T-helper 1 cell treated with Interleukin-12 subunit alpha and Interleukin-12 subunit beta and Interleukin-4 antibody, amounts not matched to agents 30 ng/mL and 1 ng/mL, for 36 hours (primary cell): ENCODE results near the gene RASSF7. TPM values are rescaled to one million over a fixed set of nuclear protein-coding genes. Genes with fewer than 3 reads are reported as not detected.

ENCODE experiments used
- intact Hi-C: fragments of 100-400 bp; cut with micrococcal nuclease; formaldehyde crosslinking; loops from one replicate; pipeline ENCODE4 v1.15.1; 2024
- total RNA-seq: library from RNA; stranded (reverse); gene quantifications from 2 replicates; pipeline ENCODE4 v1.2.3, GENCODE V29; 2022

RASSF7 gene
- total RNA-seq, 1 donor from 2014 or later: 22.4 TPM

DNA sequence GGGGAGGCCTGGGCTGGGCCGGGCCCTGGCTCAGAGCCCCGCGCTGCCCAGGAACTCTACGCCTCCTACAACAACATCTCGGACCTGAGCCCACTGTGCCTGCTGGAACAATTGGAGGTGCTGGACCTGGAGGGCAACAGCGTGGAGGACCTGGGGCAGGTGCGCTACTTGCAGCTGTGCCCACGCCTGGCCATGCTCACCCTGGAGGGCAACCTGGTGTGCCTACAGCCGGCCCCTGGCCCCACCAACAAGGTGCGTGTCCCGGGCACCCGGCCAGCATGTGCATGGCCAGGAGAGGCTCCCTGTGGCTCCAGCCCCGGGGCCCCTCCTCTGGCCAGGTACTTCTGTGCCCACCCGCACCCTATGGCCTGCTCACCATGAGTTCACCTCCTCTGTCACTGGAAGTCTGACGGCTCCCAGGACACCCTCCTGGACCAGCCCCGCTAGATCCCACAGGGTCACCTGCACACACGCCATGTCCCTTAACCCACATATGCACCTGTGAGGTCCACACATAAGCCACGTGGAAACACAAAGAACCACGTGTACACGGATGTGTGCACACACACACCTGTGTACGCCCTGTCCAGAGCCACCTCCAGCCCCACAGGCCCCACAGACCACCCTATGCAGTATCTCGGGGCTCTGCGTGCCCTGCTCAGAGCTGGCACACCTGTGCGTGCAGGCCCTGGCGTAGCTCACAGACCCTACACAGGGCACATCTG lies 10.6 kb upstream of the RASSF7 start:
- intact Hi-C loops: no loop called here

DNA sequence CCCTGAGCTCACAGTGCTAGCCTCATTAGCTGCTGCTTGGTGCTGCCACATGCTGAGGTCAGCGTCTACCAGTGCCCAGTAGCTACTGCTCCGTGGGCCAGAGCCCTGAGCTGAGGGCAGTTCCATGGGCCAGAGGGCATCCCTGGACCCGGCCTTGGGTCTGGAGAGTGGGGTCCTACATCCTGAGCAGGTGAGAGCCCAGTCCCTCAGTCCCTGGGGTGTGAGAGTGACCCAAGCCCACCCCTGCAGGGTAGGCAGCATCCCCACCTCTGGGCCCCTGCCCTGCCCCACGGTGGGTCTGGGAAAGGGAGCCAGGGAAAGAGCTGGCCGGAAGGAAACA lies 10.1 kb upstream of the RASSF7 start:
- intact Hi-C loops: no loop called here

DNA sequence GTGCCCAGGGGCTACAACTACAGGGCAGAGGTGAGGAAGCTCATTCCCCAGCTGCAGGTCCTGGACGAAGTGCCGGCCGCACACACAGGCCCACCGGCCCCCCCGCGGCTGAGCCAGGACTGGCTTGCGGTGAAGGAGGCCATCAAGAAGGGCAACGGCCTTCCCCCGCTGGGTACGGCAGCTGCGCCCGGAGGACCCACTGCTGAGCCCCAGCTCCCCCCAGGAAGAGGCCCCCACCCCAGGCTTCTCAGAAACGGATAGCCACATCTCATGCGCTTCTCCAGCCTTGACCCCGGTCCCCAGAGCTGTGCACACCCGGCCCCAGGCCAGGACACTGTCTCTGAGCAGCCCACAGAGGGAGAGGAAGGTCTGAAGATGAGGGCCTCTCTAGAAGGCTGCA lies 9.6 kb upstream of the RASSF7 start:
- intact Hi-C loops: no loop called here

DNA sequence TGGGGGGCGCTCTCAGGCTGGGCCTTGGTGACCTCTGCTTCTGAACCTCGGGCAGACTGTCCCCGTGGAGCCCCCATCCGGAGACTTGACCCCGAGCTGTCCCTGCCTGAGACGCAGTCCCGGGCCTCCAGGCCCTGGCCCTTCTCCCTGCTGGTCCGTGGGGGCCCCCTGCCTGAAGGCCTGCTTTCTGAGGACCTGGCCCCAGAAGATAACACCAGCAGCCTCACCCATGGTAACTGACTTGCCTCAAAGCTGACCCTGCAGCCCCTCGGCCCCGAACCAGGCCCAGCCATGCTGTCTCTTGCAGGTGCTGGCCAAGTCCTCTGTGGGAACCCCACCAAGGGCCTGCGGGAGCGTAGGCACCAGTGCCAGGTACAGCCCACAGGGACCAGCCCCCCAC lies 9.2 kb upstream of the RASSF7 start:
- intact Hi-C loops: no loop called here

DNA sequence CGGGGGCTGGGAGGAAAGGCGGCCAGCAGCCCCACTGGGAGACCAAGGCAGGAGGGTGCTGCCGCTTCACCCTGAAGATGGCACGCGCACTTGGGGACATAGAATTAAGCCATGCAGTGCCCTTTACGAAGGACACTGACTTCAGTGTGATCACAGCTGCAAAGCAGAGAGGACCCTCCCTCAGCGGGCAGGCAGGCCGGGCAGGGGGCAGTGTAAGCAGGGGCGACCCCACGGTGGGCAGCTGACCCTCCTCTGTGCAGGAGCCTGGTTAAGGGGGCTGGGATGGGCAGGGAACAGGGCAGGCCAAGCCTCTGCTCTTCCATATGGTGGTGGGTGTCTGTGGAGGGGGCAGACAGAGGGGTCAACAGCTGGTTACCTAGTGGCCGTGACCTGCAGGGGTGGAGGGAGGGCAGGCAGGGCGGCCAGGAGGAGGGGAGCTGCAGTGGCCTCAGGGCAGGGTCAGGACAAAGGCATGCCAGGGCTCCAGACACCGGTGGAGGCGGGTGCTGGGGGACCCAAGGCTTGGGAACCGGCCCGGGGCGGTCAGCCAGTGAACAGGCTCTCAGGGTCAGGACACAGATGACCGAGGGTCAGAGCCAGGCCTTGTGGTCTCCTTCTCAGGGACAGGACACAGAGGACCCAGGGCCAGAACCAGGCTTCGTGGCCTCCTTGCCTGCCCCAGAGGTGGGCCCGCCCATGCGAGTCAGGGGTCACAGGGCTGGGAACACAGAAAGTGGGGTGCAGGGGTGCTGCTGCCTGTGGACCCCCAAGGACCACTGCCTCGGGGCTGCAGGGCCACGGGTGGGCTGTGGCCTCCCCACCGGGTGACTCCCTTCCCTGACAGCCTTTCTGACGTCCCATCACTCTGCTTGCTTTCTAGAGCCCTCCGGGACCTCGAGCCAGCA lies 7.4 kb upstream of the RASSF7 start:
- intact Hi-C loops: no loop called here

DNA sequence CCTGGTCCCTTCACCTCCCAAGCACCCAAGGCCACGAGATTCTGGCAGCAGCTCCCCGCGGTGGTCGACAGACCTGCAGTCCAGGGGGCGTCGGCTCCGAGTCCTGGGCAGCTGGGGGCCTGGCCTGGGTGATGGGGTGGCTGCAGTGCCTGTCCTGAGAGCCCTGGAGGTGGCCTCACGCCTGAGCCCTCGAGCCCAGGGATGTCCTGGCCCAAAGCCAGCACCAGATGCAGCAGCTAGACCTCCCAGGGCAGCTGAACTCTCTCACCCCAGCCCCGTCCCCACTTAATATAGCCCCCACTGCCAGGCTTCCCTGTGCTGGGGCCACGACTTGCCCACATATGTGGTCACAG lies 6.8 kb upstream of the RASSF7 start:
- intact Hi-C loops: no loop called here

DNA sequence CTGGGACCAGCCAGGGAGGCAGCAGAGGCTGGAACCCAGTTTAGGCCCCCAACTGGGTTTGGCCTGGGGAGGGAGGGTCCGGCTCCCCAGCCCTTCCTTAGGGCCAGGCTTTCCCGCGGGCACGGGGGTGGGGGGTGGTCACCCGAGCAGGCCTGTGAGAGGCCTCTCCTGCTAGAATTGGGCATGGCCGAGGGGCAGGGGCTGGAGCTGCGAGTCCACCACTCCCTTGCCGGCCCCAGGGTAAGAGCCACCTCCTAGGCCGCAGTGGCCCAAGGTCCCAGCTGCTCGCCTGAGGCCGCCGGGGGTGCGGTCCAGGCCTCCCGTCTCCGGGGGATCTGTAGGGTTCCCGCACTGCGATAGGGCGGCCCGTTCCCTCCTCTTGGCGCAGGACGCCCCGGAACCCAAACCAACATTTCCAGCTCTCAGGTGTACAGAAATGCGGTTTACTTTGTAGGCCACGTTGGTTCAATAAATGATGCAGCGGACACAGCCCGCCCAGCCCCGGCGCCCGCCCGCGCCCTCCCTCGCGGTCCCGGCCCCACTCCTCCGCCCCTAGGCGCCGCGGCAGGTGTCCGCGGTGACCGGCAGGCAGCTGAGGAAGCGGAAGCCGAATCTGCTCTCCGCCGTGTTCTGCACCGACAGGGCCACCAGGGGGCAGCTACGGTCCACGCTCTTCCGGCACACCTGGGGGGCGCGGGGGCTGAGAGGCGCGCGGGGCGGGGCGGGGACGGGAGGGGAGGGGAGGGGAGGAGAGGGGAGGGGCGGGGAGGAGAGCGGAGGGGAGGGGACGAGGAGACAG lies 6.1 kb upstream of the RASSF7 start:
- intact Hi-C loops: loop anchor here (1.0 kb wide), 1 partner anchor 169 kb away; no protein-coding TSS in a partner anchor

DNA sequence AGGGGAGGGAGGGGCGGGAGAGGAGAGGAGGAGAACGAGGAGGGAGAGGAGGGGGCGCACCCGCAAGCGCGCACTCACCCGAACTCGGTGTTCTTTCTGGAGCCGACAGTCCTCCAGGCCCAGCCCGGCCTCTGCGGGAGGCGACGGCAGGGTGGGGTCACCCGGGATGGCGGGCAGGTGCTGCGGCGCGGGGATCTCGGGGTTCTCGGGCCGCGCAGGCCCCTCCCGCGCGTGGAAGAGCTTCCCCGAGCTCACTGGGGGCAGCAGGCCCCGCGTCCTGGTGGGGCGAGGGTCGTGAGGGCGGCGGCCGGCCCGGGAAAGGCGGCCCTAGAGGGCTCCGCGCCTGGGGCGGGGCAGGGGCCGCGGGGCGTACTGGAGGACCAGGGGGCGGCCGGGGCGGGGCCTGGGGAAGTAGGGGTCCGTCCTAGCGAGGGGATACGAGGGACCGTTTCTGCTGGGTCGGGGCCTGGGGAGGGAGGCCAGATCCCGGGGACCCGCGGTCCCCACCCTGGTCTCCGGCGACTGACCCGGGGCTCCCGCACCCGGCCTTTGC lies 5.5 kb upstream of the RASSF7 start:
- intact Hi-C loops: loop anchor here (1.0 kb wide), 1 partner anchor 168 kb away; no protein-coding TSS in a partner anchor

DNA sequence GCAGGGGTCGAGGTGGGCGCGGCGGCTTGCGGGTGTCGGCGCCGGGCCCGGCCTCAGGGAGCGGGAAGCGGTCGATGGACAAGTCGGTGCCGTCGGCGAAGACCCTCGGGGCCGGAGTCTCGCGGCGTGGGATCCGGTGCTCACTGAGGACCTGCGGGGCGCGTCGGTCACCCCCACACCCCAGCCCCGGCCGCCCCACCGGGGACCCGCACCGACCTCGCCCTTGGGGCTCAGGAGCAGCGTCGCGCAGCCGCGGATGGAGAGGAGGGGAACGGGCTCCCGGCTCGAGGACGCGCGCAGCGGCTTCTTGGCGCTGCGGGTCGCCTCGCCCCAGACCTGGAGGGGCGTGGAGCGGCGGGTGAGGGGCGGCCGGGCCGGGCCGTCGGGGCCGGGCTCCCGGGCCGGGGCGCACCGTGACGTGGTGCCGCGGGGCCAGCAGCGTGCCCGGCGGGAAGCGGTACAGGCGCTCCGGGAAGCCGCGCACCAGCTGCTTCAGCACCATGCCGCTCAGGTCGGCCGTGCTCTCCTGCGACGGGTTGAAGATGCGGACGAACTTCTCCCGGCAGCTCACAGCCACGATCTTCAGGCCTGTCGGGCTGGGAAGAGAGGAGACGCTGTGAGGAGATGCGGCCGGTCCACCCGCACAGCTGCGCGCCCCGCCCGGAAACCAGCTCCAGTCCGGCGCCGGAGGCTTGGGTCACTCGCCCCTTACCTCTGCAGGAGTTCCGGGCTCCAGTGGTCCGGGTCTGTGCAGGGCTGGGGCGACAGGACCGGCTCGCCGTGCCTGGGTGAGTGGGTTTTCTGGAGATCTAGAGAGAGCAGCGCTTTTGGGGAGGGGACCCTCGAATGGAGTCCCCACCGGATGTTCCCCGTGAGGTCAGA lies 4.7 kb upstream of the RASSF7 start:
- intact Hi-C loops: loop anchor here (1.0 kb wide), 1 partner anchor 167 kb away; no protein-coding TSS in a partner anchor

DNA sequence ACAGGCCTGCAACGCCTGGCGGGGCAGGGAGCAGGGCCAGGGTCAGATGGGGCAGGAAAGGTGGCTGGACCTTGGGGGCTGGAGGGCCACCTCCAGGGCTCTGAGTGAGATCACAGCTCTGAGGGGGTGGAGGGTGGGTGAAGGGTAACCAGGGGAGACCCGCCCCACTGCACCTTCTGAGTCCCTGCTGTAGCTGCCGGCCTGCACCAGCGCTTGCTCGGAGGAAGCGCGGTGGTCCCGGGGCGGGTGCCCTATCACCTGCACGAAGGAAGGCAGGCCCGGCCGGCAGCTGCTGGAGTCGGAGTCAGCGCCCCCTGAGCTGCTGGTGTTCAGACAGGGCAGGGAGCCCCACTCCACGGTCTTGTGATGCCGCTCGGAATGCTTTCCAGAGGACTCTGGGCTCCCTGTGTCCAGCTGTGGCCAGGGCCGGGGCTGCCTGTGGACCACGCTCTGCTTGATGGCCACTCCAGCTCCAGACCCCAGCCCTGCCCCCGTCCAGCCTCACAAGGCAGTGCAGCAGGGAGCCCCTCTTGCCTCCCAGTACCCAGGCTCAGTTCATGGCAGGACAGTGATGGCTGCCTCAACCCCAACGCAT lies 4.0 kb upstream of the RASSF7 start:
- intact Hi-C loops: no loop called here

DNA sequence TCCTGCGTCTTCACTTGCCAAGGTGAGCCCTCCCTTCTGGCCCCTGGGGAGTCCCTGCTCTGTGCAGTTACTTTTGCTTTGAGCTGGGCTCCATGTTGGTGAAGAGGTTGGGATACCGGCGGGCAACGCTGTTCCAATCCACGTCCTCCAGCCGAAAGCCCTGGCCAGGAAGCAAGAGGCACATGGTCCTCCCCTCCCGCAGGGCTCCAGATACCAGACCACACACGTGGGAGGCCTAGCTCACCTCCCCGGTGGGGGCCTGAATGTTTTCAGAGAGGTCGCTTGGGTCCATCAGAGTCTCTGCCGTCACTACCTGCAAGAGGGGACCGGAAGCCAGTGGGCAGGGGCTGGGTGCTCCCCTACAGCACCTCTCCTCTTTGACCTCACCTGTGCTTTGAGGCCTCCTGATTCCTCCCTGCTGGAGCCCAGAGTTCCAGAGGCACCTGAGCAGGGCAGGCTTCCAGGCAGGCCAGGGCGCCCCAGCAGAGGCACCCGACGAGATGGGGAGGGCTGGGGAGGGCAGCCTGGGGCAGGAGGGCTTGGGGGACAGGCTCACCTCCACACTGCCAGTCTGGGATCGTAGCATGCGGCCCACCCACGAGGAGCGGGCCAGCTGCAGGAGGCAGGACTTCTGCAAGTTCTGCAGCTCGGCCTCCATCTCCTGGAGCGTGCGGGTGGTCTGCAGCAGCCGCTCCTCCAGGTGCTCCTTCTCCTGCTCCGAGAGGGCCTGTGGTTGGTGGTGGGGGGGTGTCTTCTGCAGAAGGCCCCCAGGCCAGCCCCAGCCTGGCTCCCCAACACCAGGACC lies 3.2 kb upstream of the RASSF7 start:
- intact Hi-C loops: no loop called here

DNA sequence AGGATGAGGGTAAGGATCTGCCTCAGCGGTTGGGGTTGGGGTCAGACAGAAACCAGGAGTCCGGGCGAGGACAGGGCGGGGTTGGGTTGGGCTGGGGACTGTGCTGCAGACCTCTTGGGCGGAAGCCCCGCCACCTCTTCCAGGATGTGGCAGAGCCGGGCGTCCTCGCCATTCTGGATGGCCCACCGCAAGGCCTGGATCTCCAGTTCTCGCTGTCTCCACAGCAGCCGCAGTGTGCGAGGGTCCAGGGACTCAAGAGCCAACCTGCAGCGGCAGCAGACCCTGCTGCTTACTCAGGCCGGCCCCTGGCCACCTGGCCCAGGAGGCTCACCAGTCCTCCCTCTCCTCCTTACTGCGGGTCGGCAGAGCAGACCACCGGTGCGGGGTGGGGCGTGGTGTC lies 2.3 kb upstream of the RASSF7 start:
- intact Hi-C loops: no loop called here

DNA sequence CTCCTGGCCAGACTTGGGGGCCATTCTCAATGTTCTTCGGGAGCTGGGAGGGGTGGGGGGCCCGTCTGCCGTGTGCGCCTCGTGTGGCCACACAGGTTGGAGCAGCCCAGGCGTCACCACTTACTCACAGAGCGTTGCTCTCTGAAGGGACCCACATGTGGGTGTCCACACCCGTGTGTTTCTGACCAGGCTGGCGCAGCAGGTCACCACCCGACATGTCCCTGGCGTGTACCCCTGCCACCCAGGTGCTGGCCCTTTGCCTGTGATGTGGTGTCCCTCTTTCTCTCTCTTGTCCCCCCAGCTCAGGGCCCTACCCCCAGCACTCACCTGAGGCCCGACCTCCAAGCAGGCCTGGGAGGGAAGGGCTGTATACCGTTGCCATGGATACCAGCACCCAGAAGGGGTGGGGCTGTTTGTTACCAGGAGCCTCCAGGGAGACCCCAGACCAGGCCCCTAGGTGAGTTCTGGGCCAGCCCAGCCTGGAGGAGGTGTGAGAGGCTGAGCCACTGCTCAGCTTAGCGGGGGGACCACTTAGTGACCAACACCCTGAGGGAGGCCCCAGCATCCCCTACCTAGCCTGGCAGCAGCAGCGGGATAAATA lies 1.6 kb upstream of the RASSF7 start:
- intact Hi-C loops: no loop called here

DNA sequence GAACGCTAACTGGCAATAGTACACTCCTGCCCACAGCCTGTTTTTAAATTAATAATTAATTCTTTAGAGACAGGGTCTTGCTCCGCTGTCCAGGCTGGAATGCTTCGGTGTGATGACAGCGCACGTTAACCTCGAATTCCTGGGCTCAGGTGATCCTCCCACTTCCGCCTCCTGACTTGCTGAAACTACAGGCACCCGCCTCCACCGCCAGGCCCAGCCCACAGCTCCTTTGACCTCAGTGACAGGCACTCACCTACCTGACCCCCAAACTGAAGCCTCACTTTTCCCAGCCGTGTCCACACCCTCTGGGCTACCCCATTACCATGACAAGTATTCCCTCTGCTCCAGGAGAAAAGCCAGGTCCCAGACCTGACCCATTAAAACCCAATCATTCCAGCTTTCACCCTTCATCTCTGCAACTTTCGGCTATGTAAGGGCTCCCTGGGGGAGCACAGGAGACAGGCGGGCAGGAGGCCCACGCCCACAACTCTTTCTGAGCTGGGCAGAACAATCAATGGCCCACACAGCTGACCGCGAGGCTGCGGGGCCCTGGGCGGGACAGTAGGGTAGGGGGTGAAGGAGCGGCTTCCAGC lies 962 bp upstream of the RASSF7 start:
- intact Hi-C loops: loop anchor here (1.0 to 2.0 kb wide), 8 partner anchors 8 to 324 kb away; partner anchors contain the start of genes HRAS, PSMD13, SIRT3 and TALDO1

DNA sequence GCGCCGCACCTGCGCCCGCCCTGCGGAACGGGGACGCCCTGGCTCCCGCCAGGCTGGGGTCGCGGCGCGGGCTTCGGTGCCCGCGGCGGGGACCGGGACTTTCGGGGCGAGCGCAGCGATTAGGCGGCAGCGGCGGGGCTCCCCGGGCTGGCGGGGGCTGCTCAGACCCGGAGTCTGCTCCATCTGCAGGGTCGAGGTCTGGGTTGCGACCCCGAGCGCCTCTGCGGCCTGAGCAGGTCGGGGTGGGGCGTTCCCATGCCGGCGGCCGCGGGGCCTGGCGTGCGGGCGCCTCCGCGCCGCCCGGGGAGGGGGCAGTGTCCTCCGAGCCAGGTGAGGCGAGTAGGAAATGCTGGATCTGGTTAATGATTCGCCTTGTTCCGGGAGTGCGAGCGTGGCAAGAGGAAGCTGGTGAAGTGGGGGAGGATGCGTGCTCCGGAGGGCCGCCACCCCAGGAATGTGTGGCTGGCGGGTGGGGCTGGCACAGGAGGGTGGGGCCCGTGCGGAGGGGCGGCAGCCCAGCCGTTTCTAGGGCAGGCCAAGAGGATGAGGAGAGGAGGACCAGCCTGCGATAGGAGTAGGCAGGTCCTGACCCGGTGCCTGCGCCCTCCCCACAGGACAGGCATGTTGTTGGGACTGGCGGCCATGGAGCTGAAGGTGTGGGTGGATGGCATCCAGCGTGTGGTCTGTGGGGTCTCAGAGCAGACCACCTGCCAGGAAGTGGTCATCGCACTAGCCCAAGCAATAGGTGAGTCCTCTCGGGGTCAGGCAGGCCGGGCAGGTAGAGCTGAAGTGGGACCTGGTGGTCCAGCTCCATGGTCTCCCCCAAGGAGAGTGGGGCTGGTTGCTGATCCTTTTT lies 606 bp downstream of the RASSF7 start:
- intact Hi-C loops: loop anchor here (2.0 kb wide), 2 partner anchors 13 to 27 kb away; no protein-coding TSS in a partner anchor

DNA sequence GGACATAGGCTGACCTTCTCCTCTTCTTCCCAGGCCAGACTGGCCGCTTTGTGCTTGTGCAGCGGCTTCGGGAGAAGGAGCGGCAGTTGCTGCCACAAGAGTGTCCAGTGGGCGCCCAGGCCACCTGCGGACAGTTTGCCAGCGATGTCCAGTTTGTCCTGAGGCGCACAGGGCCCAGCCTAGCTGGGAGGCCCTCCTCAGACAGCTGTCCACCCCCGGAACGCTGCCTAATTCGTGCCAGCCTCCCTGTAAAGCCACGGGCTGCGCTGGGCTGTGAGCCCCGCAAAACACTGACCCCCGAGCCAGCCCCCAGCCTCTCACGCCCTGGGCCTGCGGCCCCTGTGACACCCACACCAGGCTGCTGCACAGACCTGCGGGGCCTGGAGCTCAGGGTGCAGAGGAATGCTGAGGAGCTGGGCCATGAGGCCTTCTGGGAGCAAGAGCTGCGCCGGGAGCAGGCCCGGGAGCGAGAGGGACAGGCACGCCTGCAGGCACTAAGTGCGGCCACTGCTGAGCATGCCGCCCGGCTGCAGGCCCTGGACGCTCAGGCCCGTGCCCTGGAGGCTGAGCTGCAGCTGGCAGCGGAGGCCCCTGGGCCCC lies 1.4 kb downstream of the RASSF7 start:
- intact Hi-C loops: no loop called here
